GM12878 (cell line): ENCODE results near the gene FBN2. TPM values are rescaled to one million over a fixed set of nuclear protein-coding genes. Genes with fewer than 3 reads are reported as not detected.

Experiments used
- ATAC-seq: fragments of 200-7000 bp; cut with Tn5 transposase; 3 replicates; pipeline ENCODE4 v1.9.1; 2020; ENCODE audit warnings: mild to moderate bottlenecking, moderate library complexity
- BruUV-seq: library from RNA; stranded (reverse); fragments of 400-500 nt; replicated peaks from 2 replicates; lab custom pipeline; 2021; lab: Mats Ljungman, UMichigan
- CTCF ChIA-PET: fragments of 300-600 bp; sonication (Branson Sonifier 250); formaldehyde crosslinking; extraction: SDS; loops from one replicate; lab custom pipeline; 2021; ENCODE audit warnings: inconsistent platforms; lab: Yijun Ruan, JAX
- POLR2A ChIA-PET: fragments of 350-600 bp; formaldehyde crosslinking; extraction: SDS; loops from one replicate; lab custom pipeline; 2021; ENCODE audit warnings: inconsistent platforms; lab: Charles Lee
- RAD21 ChIA-PET: fragments of 300-600 bp; sonication (Branson Sonifier 250); formaldehyde crosslinking; loops from one replicate; lab custom pipeline; 2023; ENCODE audit warnings: antibody characterized with exemption; ENCODE audit not compliant: unreplicated experiment; lab: Charles Lee
- SMC1A ChIA-PET: fragments of 300-600 bp; sonication (Branson Sonifier 250); formaldehyde crosslinking; loops from one replicate; lab custom pipeline; 2023; ENCODE audit not compliant: unreplicated experiment, uncharacterized antibody; lab: Charles Lee
- DNase-seq: peaks from one replicate; pipeline ENCODE4 v3.0.0-alpha.2; 2011; ENCODE audit warnings: low read depth, low spot score
- FAIRE-seq: peaks from 3 replicates; lab custom pipeline; 2011; peaks lifted over from hg19 to GRCh38; lab: Jason Lieb, UNC
- H2AFZ ChIP-seq: 2 replicates; pipeline ENCODE4 v1.6.0; 2011; ENCODE audit warnings: low read depth, low read length, control low read depth; ENCODE audit not compliant: control insufficient read depth
- H3K27ac ChIP-seq: 2 replicates; pipeline ENCODE4 v1.5.1; 2011; ENCODE audit warnings: control low read depth; ENCODE audit not compliant: control insufficient read depth, insufficient read depth
- H3K27me3 ChIP-seq, 2 experiments: replicated peaks in 1 of 2; 2 replicates each; pipeline versions ENCODE4 v1.6.0 to v1.6.1; 2011; ENCODE audit warnings: low read length in 1 of 2; ENCODE audit not compliant: control insufficient read depth in 2 of 2, insufficient read depth in 2 of 2
- H3K36me3 ChIP-seq, 2 experiments: 2 replicates each; pipeline ENCODE4 v1.5.1; 2011; ENCODE audit warnings: low read length in 1 of 2; ENCODE audit not compliant: control insufficient read depth in 2 of 2, insufficient read depth in 2 of 2
- H3K4me1 ChIP-seq: 2 replicates; pipeline ENCODE4 v1.6.1; 2011; ENCODE audit warnings: mild to moderate bottlenecking, low read length, moderate library complexity, mixed read lengths; ENCODE audit not compliant: control insufficient read depth, insufficient read depth
- H3K4me2 ChIP-seq: 2 replicates; pipeline ENCODE4 v1.6.0; 2011; ENCODE audit warnings: control low read depth; ENCODE audit not compliant: control insufficient read depth, insufficient read depth
- H3K4me3 ChIP-seq: fragments of 200-600 bp; sonication (generic); 2 replicates; pipeline ENCODE4 v1.5.1; 2016
- H3K79me2 ChIP-seq: 2 replicates; pipeline ENCODE4 v1.6.0; 2011; ENCODE audit warnings: low read length; ENCODE audit not compliant: control insufficient read depth, insufficient read depth
- H3K9ac ChIP-seq: 2 replicates; pipeline ENCODE4 v1.8.0; 2011; ENCODE audit warnings: low read length, control low read depth, mixed read lengths; ENCODE audit not compliant: control insufficient read depth, insufficient read depth
- H3K9me3 ChIP-seq: replicated peaks from 3 replicates; pipeline ENCODE4 v1.5.1; 2011; ENCODE audit warnings: mild to moderate bottlenecking, low read length; ENCODE audit not compliant: control insufficient read depth, insufficient read depth
- H4K20me1 ChIP-seq: 2 replicates; pipeline ENCODE4 v1.6.0; 2011; ENCODE audit not compliant: control insufficient read depth, insufficient read depth
- BCL11A ChIP-seq: IDR thresholded peaks from 2 replicates; pipeline ENCODE4 v1.6.1; 2011; ENCODE audit warnings: low read depth, low read length
- FOXM1 ChIP-seq: IDR thresholded peaks from 2 replicates; pipeline ENCODE4 v1.6.1; 2012; ENCODE audit warnings: low read depth, mild to moderate bottlenecking, inconsistent platforms, low read length, moderate library complexity
- IRF4 ChIP-seq: IDR thresholded peaks from 2 replicates; pipeline ENCODE4 v1.6.1; 2011; ENCODE audit warnings: low read depth, low read length
- KAT2A ChIP-seq: conservative IDR thresholded peaks from 2 replicates; pipeline ENCODE4 v1.6.1; 2011; ENCODE audit warnings: low read depth, low read length; ENCODE audit not compliant: control insufficient read depth
- KLF5 ChIP-seq: fragments of 450-650 bp; IDR thresholded peaks from 2 replicates; pipeline ENCODE4 v1.6.1; 2014; ENCODE audit warnings: mild to moderate bottlenecking; ENCODE audit not compliant: partially characterized antibody
- NR2C1 ChIP-seq: fragments of 450-650 bp; IDR thresholded peaks from 2 replicates; pipeline ENCODE4 v1.6.1; 2017; ENCODE audit warnings: antibody characterized with exemption, mild to moderate bottlenecking, moderate library complexity
- PML ChIP-seq: IDR thresholded peaks from 2 replicates; pipeline ENCODE4 v1.6.1; 2012; ENCODE audit warnings: low read length, inconsistent platforms
- RB1 ChIP-seq: fragments of 450-650 bp; formaldehyde crosslinking; IDR thresholded peaks from 2 replicates; pipeline ENCODE4 v1.6.1; 2017; ENCODE audit warnings: mild to moderate bottlenecking, borderline replicate concordance
- RCOR1 ChIP-seq: conservative IDR thresholded peaks from 2 replicates; pipeline ENCODE4 v1.6.1; 2012; ENCODE audit warnings: low read depth, low read length, improper control_type of control experiment
- STAT3 ChIP-seq: IDR thresholded peaks from 2 replicates; pipeline ENCODE4 v1.6.1; 2011; ENCODE audit warnings: low read depth, low read length, improper control_type of control experiment
- ZSCAN29 ChIP-seq: fragments of 450-650 bp; IDR thresholded peaks from 2 replicates; pipeline ENCODE4 v1.6.1; 2017; ENCODE audit warnings: mild to moderate bottlenecking, moderate library complexity
- WGBS: methylation state at CpG from one replicate; pipeline ENCODE4 v1.1.6; 2016; ENCODE audit warnings: low lambda C conversion rate; ENCODE audit not compliant: insufficient replicate concordance, insufficient coverage; ENCODE audit errors: missing lambda C conversion rate; 5-methylcytosine and 5-hydroxymethylcytosine counted together
- in situ Hi-C: fragments of 300-500 bp; cut with MboI; formaldehyde crosslinking; loops from 9 replicates; pipeline ENCODE4 v1.14.3; 2018; ENCODE audit warnings: mixed read lengths
- intact Hi-C: fragments of 100-400 bp; cut with micrococcal nuclease; formaldehyde crosslinking; loops from one replicate; pipeline ENCODE4 v1.14.2; 2022; ENCODE audit not compliant: unreplicated experiment
- polyA plus RNA-seq, 11 experiments: library from polyadenylated mRNA; depleted of rRNA in 4 of 11; unstranded in 6 of 11; stranded (reverse) in 5 of 11; fragments of >200 nt; fragmentation: Nextera tagmentation in 4 of 11; fragmentation: Illumina TruSeq in 1 of 11; extraction: Ambion mirVana in 4 of 11; extraction: Trizol in 1 of 11; gene quantifications; 1 replicate in 1 of 11; 2 replicates in 10 of 11; pipeline versions ENCODE4 v1.2.1 to v1.2.3, GENCODE V29; 2011 to 2016; ENCODE audit warnings: inconsistent platforms in 2 of 11, missing spikeins in 2 of 11, low read depth in 1 of 11
- total RNA-seq, 4 experiments: library from RNA; depleted of rRNA in 3 of 4; stranded (reverse); fragments of >200 nt in 3 of 4; fragmentation: Illumina TruSeq in 1 of 4; extraction: Trizol in 1 of 4; gene quantifications; 2 replicates each; pipeline versions ENCODE4 v1.2.1 to v1.2.3, GENCODE V29; 2013 to 2021
- TF ChIP-seq, protein P1 (sequence below): IDR thresholded peaks from 2 replicates; pipeline ENCODE4 v1.6.1; 2012; ENCODE audit warnings: low read depth, low read length, improper control_type of control experiment
- TF ChIP-seq, protein P2 (sequence below): fragments of 450-650 bp; IDR thresholded peaks from 2 replicates; pipeline ENCODE4 v1.6.1; 2016; ENCODE audit warnings: mild to moderate bottlenecking
- TF ChIP-seq, protein P3 (sequence below): fragments of 450-650 bp; IDR thresholded peaks from 2 replicates; pipeline ENCODE4 v1.6.1; 2017; ENCODE audit warnings: low read depth, mild to moderate bottlenecking, moderate library complexity
- TF ChIP-seq, protein P4 (sequence below): fragments of 450-650 bp; IDR thresholded peaks from 2 replicates; pipeline ENCODE4 v1.6.1; 2014; ENCODE audit warnings: mild to moderate bottlenecking
- TF ChIP-seq, protein P5 (sequence below): IDR thresholded peaks from 2 replicates; pipeline ENCODE4 v1.6.1; 2012; ENCODE audit warnings: mild to moderate bottlenecking, low read depth, low read length

Gene FBN2
- total and polyA plus RNA-seq, 10 of the 15 experiments (the other 5 are each of a cell fraction or from before 2014, with no cell fraction given), result 0.01 to 0.98 (median 0.10) TPM; not detected in 3

DNA sequence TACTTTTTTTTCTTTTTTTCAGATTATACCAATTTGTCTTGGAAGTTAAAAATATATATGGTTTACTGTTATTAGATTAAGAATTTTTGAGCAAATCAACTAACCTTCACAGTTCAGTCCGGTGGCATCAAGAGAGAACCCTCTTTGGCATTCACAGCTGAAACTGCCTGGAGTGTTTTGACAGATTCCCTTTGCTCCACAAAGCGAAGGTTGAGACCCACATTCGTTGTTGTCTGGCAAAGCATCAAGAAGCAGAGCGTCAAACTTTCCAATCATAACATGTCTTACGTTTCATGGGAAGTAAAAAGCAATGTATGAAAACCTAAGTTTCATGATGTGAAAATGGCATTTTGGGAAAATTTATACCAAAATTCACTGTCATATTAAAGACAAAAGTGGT is 264.3 kb downstream of the FBN2 start:
- ChIA-PET POLR2A (no interaction called here), SMC1A (interaction anchor here (0.6 kb wide), 1 partner anchor 562 kb away, joined by 3 read pairs; no protein-coding TSS in a partner anchor), RAD21 (no interaction called here), CTCF (no interaction called here)
- TF ChIP-seq IRF4 (no peak), RB1 (no peak), NR2C1 (no peak), PML (no peak), ZSCAN29 (no peak), KAT2A (no peak), STAT3 (no peak), RCOR1 (no peak), FOXM1 (no peak), BCL11A (no peak), KLF5 (no peak)
- TF ChIP-seq, protein P1, sequence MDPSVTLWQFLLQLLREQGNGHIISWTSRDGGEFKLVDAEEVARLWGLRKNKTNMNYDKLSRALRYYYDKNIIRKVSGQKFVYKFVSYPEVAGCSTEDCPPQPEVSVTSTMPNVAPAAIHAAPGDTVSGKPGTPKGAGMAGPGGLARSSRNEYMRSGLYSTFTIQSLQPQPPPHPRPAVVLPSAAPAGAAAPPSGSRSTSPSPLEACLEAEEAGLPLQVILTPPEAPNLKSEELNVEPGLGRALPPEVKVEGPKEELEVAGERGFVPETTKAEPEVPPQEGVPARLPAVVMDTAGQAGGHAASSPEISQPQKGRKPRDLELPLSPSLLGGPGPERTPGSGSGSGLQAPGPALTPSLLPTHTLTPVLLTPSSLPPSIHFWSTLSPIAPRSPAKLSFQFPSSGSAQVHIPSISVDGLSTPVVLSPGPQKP, result no peak
- TF ChIP-seq, protein P2, sequence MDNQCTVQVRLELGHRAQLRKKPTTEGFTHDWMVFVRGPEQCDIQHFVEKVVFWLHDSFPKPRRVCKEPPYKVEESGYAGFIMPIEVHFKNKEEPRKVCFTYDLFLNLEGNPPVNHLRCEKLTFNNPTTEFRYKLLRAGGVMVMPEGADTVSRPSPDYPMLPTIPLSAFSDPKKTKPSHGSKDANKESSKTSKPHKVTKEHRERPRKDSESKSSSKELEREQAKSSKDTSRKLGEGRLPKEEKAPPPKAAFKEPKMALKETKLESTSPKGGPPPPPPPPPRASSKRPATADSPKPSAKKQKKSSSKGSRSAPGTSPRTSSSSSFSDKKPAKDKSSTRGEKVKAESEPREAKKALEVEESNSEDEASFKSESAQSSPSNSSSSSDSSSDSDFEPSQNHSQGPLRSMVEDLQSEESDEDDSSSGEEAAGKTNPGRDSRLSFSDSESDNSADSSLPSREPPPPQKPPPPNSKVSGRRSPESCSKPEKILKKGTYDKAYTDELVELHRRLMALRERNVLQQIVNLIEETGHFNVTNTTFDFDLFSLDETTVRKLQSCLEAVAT, result no peak
- TF ChIP-seq, protein P3, sequence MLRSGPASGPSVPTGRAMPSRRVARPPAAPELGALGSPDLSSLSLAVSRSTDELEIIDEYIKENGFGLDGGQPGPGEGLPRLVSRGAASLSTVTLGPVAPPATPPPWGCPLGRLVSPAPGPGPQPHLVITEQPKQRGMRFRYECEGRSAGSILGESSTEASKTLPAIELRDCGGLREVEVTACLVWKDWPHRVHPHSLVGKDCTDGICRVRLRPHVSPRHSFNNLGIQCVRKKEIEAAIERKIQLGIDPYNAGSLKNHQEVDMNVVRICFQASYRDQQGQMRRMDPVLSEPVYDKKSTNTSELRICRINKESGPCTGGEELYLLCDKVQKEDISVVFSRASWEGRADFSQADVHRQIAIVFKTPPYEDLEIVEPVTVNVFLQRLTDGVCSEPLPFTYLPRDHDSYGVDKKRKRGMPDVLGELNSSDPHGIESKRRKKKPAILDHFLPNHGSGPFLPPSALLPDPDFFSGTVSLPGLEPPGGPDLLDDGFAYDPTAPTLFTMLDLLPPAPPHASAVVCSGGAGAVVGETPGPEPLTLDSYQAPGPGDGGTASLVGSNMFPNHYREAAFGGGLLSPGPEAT, result no peak
- TF ChIP-seq, protein P4, sequence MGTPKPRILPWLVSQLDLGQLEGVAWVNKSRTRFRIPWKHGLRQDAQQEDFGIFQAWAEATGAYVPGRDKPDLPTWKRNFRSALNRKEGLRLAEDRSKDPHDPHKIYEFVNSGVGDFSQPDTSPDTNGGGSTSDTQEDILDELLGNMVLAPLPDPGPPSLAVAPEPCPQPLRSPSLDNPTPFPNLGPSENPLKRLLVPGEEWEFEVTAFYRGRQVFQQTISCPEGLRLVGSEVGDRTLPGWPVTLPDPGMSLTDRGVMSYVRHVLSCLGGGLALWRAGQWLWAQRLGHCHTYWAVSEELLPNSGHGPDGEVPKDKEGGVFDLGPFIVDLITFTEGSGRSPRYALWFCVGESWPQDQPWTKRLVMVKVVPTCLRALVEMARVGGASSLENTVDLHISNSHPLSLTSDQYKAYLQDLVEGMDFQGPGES, result no peak
- TF ChIP-seq, protein P5, sequence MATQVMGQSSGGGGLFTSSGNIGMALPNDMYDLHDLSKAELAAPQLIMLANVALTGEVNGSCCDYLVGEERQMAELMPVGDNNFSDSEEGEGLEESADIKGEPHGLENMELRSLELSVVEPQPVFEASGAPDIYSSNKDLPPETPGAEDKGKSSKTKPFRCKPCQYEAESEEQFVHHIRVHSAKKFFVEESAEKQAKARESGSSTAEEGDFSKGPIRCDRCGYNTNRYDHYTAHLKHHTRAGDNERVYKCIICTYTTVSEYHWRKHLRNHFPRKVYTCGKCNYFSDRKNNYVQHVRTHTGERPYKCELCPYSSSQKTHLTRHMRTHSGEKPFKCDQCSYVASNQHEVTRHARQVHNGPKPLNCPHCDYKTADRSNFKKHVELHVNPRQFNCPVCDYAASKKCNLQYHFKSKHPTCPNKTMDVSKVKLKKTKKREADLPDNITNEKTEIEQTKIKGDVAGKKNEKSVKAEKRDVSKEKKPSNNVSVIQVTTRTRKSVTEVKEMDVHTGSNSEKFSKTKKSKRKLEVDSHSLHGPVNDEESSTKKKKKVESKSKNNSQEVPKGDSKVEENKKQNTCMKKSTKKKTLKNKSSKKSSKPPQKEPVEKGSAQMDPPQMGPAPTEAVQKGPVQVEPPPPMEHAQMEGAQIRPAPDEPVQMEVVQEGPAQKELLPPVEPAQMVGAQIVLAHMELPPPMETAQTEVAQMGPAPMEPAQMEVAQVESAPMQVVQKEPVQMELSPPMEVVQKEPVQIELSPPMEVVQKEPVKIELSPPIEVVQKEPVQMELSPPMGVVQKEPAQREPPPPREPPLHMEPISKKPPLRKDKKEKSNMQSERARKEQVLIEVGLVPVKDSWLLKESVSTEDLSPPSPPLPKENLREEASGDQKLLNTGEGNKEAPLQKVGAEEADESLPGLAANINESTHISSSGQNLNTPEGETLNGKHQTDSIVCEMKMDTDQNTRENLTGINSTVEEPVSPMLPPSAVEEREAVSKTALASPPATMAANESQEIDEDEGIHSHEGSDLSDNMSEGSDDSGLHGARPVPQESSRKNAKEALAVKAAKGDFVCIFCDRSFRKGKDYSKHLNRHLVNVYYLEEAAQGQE, result no peak
- no TSS peak for BruUV-seq
- no peaks in the 10 kb centered on the region for H4K20me1 ChIP-seq
- H3K27ac ChIP-seq, result no peak overlapping the region
- DNase-seq (no peak), FAIRE-seq (no peak), ATAC-seq (no peak)
- H3K79me2 ChIP-seq, result no peaks in the 10 kb centered on the region
- no peaks in the 10 kb centered on the region for H3K9me3 ChIP-seq
- 20% methylated on average over 5 of the region's 5 CpGs for WGBS
- H3K4me2 ChIP-seq, result no peak overlapping the region
- H3K36me3 ChIP-seq, result no peaks in the 10 kb centered on the region
- no peak overlapping the region for H2AFZ ChIP-seq
- no peaks in the 10 kb centered on the region for H3K4me1 ChIP-seq
- H3K27me3 ChIP-seq, result no peaks in the 10 kb centered on the region
- in situ Hi-C loops (no loop called here), intact Hi-C loops (no loop called here)
- H3K4me3 ChIP-seq, result no peak overlapping the region
- H3K9ac ChIP-seq, result no peak overlapping the region
